H9 (cell line): ENCODE results near the gene MYO1D. TPM values are rescaled to one million over a fixed set of nuclear protein-coding genes. Genes with fewer than 3 reads are reported as not detected.

ENCODE experiments used
- DNase-seq: peaks from one replicate; pipeline ENCODE4 v3.0.0-alpha.2; 2017
- H2AFZ ChIP-seq: one replicate; pipeline ENCODE4 v1.6.1; 2013; ENCODE audit warnings: mild to moderate bottlenecking, low read length, control low read depth, moderate library complexity
- H2AK5ac ChIP-seq: 2 replicates; pipeline ENCODE4 v1.6.1; 2013; ENCODE audit warnings: low read length, control low read depth, mixed read lengths; ENCODE audit not compliant: insufficient read length
- H2BK120ac ChIP-seq: one replicate; pipeline ENCODE4 v1.6.1; 2013; ENCODE audit warnings: low read depth, mild to moderate bottlenecking, low read length, control low read depth, inconsistent platforms; ENCODE audit not compliant: poor library complexity, severe bottlenecking
- H2BK12ac ChIP-seq: 2 replicates; pipeline ENCODE4 v1.6.1; 2013; ENCODE audit warnings: low read length, control low read depth, mixed read lengths, low read depth; ENCODE audit not compliant: insufficient read length
- H2BK15ac ChIP-seq: 2 replicates; pipeline ENCODE4 v1.6.1; 2013; ENCODE audit warnings: low read depth, low read length, control low read depth
- H2BK20ac ChIP-seq: one replicate; pipeline ENCODE4 v1.6.1; 2013; ENCODE audit warnings: low read depth, mild to moderate bottlenecking, low read length, control low read depth, inconsistent platforms; ENCODE audit not compliant: poor library complexity, severe bottlenecking
- H2BK5ac ChIP-seq: 2 replicates; pipeline ENCODE4 v1.6.1; 2013; ENCODE audit warnings: low read length, control low read depth, mixed read lengths; ENCODE audit not compliant: insufficient read length
- H3K14ac ChIP-seq: 2 replicates; pipeline ENCODE4 v1.6.1; 2013; ENCODE audit warnings: low read length, control low read depth; ENCODE audit not compliant: insufficient read depth
- H3K18ac ChIP-seq: 2 replicates; pipeline ENCODE4 v1.6.1; 2013; ENCODE audit warnings: low read depth, mild to moderate bottlenecking, mixed read lengths, low read length, control low read depth; ENCODE audit not compliant: insufficient read length
- H3K23ac ChIP-seq: 2 replicates; pipeline ENCODE4 v1.6.1; 2013; ENCODE audit warnings: low read length, control low read depth, mixed read lengths, low read depth; ENCODE audit not compliant: insufficient read length
- H3K23me2 ChIP-seq: 2 replicates; pipeline ENCODE4 v1.6.1; 2013; ENCODE audit warnings: low read depth, mild to moderate bottlenecking, mixed read lengths, low read length, control low read depth; ENCODE audit not compliant: insufficient read length, poor library complexity, severe bottlenecking
- H3K27ac ChIP-seq: 2 replicates; pipeline ENCODE4 v1.5.1; 2013; ENCODE audit warnings: low read length, control low read depth, mixed read lengths, low read depth; ENCODE audit not compliant: insufficient read length
- H3K27me3 ChIP-seq: 2 replicates; pipeline ENCODE4 v1.6.1; 2013; ENCODE audit warnings: low read length, control low read depth, inconsistent platforms; ENCODE audit not compliant: insufficient read depth
- H3K4ac ChIP-seq: 2 replicates; pipeline ENCODE4 v1.6.1; 2013; ENCODE audit warnings: low read depth, mild to moderate bottlenecking, control low read depth, inconsistent platforms, low read length, moderate library complexity
- H3K4me1 ChIP-seq: 2 replicates; pipeline ENCODE4 v1.6.1; 2013; ENCODE audit warnings: low read length, control low read depth, inconsistent platforms; ENCODE audit not compliant: insufficient read depth
- H3K4me2 ChIP-seq: 2 replicates; pipeline ENCODE4 v1.6.1; 2013; ENCODE audit warnings: low read length, control low read depth, mixed read lengths; ENCODE audit not compliant: insufficient read length, insufficient read depth
- H3K56ac ChIP-seq: 2 replicates; pipeline ENCODE4 v1.6.1; 2013; ENCODE audit warnings: low read depth, mild to moderate bottlenecking, mixed read lengths, low read length, control low read depth; ENCODE audit not compliant: insufficient read length
- H3K79me1 ChIP-seq: 2 replicates; pipeline ENCODE4 v1.6.1; 2013; ENCODE audit warnings: low read depth, mild to moderate bottlenecking, moderate library complexity, low read length, control low read depth, inconsistent platforms; ENCODE audit not compliant: insufficient read depth, poor library complexity, severe bottlenecking
- H3K79me2 ChIP-seq: 2 replicates; pipeline ENCODE4 v1.6.1; 2013; ENCODE audit warnings: low read length, control low read depth, inconsistent platforms; ENCODE audit not compliant: insufficient read depth
- H3K9ac ChIP-seq: 2 replicates; pipeline ENCODE4 v1.6.1; 2013; ENCODE audit warnings: low read length, control low read depth, mixed read lengths; ENCODE audit not compliant: insufficient read length; ENCODE audit errors: extremely low read depth
- H3K9me3 ChIP-seq: one replicate; pipeline ENCODE4 v1.6.1; 2013; ENCODE audit warnings: low read depth, low read length, inconsistent platforms; ENCODE audit not compliant: control insufficient read depth
- H3T11ph ChIP-seq: one replicate; pipeline ENCODE4 v1.6.1; 2013; ENCODE audit warnings: mild to moderate bottlenecking, low read length, control low read depth, inconsistent platforms
- H4K20me1 ChIP-seq: one replicate; pipeline ENCODE4 v1.6.1; 2013; ENCODE audit not compliant: control insufficient read depth, insufficient read length, insufficient read depth
- H4K5ac ChIP-seq: 2 replicates; pipeline ENCODE4 v1.6.1; 2013; ENCODE audit warnings: low read depth, mild to moderate bottlenecking, mixed read lengths, low read length, control low read depth; ENCODE audit not compliant: insufficient read length
- H4K8ac ChIP-seq: replicated peaks from 2 replicates; pipeline ENCODE4 v1.6.1; 2013; ENCODE audit warnings: low read length, control low read depth, mixed read lengths, low read depth; ENCODE audit not compliant: insufficient read length
- H4K91ac ChIP-seq: 2 replicates; pipeline ENCODE4 v1.6.1; 2013; ENCODE audit warnings: low read depth, mild to moderate bottlenecking, moderate library complexity, mixed read lengths, low read length, control low read depth; ENCODE audit not compliant: insufficient read length
- H3K27ac Mint-ChIP-seq, 3 experiments: 2 replicates in 2 of 3; 3 replicates in 1 of 3; pipeline ENCODE4 v1.8.0; 2020 to 2021; ENCODE audit warnings: mixed read lengths in 3 of 3, mild to moderate bottlenecking in 1 of 3, moderate library complexity in 1 of 3
- H3K27me3 Mint-ChIP-seq: 2 replicates; pipeline ENCODE4 v1.8.0; 2021; ENCODE audit warnings: low read depth, mild to moderate bottlenecking, moderate library complexity, mixed read lengths
- H3K36me3 Mint-ChIP-seq, 3 experiments: 2 replicates in 2 of 3; 3 replicates in 1 of 3; pipeline ENCODE4 v1.8.0; 2020 to 2021; ENCODE audit warnings: low read depth in 3 of 3, mixed read lengths in 3 of 3; ENCODE audit not compliant: insufficient read depth in 1 of 3
- H3K4me1 Mint-ChIP-seq, 2 experiments: 2 replicates each; pipeline ENCODE4 v1.8.0; 2020; ENCODE audit warnings: mixed read lengths in 2 of 2
- H3K4me3 Mint-ChIP-seq, 2 experiments: 2 replicates in 1 of 2; 3 replicates in 1 of 2; pipeline ENCODE4 v1.8.0; 2020 to 2021; ENCODE audit warnings: mild to moderate bottlenecking in 2 of 2, mixed read lengths in 2 of 2, moderate library complexity in 1 of 2
- H3K9me3 Mint-ChIP-seq, 2 experiments: 2 replicates in 1 of 2; 3 replicates in 1 of 2; pipeline ENCODE4 v1.8.0; 2020; ENCODE audit warnings: mild to moderate bottlenecking in 2 of 2, mixed read lengths in 2 of 2, moderate library complexity in 1 of 2
- CTCF ChIP-seq: fragments of 200-600 bp; sonication (generic); conservative IDR thresholded peaks from 3 replicates; pipeline ENCODE4 v1.8.0; 2021; ENCODE audit warnings: antibody characterized with exemption, mild to moderate bottlenecking
- WGBS: extraction: QIAGEN DNeasy Blood & Tissue Kit; methylation state at CpG from one replicate; pipeline ENCODE4 v1.1.7; 2013; ENCODE audit warnings: missing lambda C conversion rate, low lambda C conversion rate, mixed read lengths; ENCODE audit not compliant: insufficient read length; ENCODE audit errors: extremely low coverage; 5-methylcytosine and 5-hydroxymethylcytosine counted together
- total RNA-seq: library from RNA; stranded (reverse); gene quantifications from 2 replicates; pipeline ENCODE4 v1.2.1, GENCODE V29; 2021

MYO1D gene
- total RNA-seq, 1 experiment from 2014 or later = 19.0 TPM

DNA sequence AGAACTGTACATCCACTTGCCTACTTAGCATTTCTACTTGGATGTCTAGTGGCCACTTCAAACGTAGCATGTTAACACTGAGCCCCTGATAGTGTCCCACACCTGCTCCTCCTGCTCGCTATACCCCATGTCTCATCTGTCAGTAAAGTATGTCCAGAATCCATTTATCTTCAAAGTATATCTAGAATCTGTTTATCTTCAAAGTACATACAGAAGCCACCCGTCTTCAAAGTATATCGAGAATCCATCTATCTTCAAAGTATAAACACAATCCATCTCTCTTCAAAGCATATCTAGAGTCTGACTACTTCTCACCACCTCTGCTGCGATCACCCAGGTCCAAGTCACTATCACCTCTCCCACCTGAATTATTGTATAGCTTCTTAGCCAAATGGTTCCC lies 43.8 kb downstream of the MYO1D start:
- no peak overlapping the region for H3K4ac ChIP-seq
- no peak overlapping the region for H2BK120ac ChIP-seq
- no peak overlapping the region for H4K8ac ChIP-seq
- H2BK12ac ChIP-seq = no peak overlapping the region
- H3K4me2 ChIP-seq = no peak overlapping the region
- H3K18ac ChIP-seq = no peak overlapping the region
- H4K20me1 ChIP-seq = no peaks in the 10 kb centered on the region
- no peak overlapping the region for H2AK5ac ChIP-seq
- H3K9ac ChIP-seq = no peak overlapping the region
- H3K27ac Mint-ChIP-seq = no peak overlapping the region
- no peaks in the 10 kb centered on the region for H3K23me2 ChIP-seq
- WGBS = no CpG with 5 or more reads among the region's 5 CpGs
- H2BK20ac ChIP-seq = no peak overlapping the region
- no peaks in the 10 kb centered on the region for H3K79me1 ChIP-seq
- no peak overlapping the region for H3K4me3 Mint-ChIP-seq
- no peak overlapping the region for H3K14ac ChIP-seq
- H3K27me3 Mint-ChIP-seq = no peaks in the 10 kb centered on the region
- H2AFZ ChIP-seq = no peak overlapping the region
- peaks cover 0 to 2% (median 0%) of the 10 kb centered on the region in 3 experiments; a peak in 1 of 7 replicates for H3K36me3 Mint-ChIP-seq
- no peak for TF ChIP-seq CTCF
- H4K91ac ChIP-seq = no peak overlapping the region
- peaks cover 2% of the 10 kb centered on the region; the same call in 1 of the 2 replicates for H3K4me1 ChIP-seq
- H2BK5ac ChIP-seq = no peak overlapping the region
- H2BK15ac ChIP-seq = no peak overlapping the region
- H3K9me3 Mint-ChIP-seq = no peaks in the 10 kb centered on the region
- H3K79me2 ChIP-seq = no peaks in the 10 kb centered on the region; the same call in 1 of the 2 replicates
- no peak overlapping the region for H3T11ph ChIP-seq
- no peaks in the 10 kb centered on the region for H3K9me3 ChIP-seq
- H3K23ac ChIP-seq = no peak overlapping the region
- H3K27me3 ChIP-seq = no peaks in the 10 kb centered on the region
- no peak overlapping the region for H3K56ac ChIP-seq
- no peak for DNase-seq
- H3K4me1 Mint-ChIP-seq = peaks cover 2 to 3% of the 10 kb centered on the region in 2 experiments; a peak in 1 of 4 replicates
- H3K27ac ChIP-seq = no peak overlapping the region
- H4K5ac ChIP-seq = no peak overlapping the region
